ENCODE results near the gene SLA2. TPM values are rescaled to one million over a fixed set of nuclear protein-coding genes. Genes with fewer than 3 reads are reported as not detected.

The SLA2 gene
- total RNA-seq, 1 donor = not detected

- no peak for DNase-seq (ENCODE audit: low read depth)
- no peak for TF ChIP-seq CTCF (IDR thresholded peaks at IDR 0.05; ENCODE audit: insufficient read depth, low read depth, low read length)
- no peak overlapping the region for H3K4me3 ChIP-seq (ENCODE audit: low read depth, low read length)
These were observed 83.3 kb downstream of the SLA2 start for GRCh38 chr20:36562724-36563123.

Small RNA genes within 50 kb of the gene (small RNA-seq; reads per million reads assigned to genes)
- not detected for gene RF00019

Other genes starting within 250 kb of the SLA2 start
- 184 and 195 TPM in 2 replicates for gene MYL9, start 104.7 kb downstream of the SLA2 start, total RNA-seq
- 10.3 and 10.4 TPM in 2 replicates for gene TGIF2, start 72.6 kb downstream of the SLA2 start, total RNA-seq
- 67.3 and 103 TPM in 2 replicates for gene RAB5IF, start 40.4 kb downstream of the SLA2 start, total RNA-seq
- 18.0 and 30.7 TPM in 2 replicates for gene NDRG3, start 99.9 kb upstream of the SLA2 start, total RNA-seq
- 13.9 and 16.8 TPM in 2 replicates for gene DSN1, start 127.6 kb upstream of the SLA2 start, total RNA-seq
- 0.32 TPM in 1 of 2 replicates, not detected in the other for gene TLDC2, start 229.9 kb upstream of the SLA2 start, total RNA-seq